Esophagus squamous epithelium (tissue), 5 donors: ENCODE results near the gene MGAT4B. TPM values are rescaled to one million over a fixed set of nuclear protein-coding genes. Genes with fewer than 3 reads are reported as not detected.

ENCODE experiments used
- DNase-seq: peaks from one replicate; lab custom pipeline; 2025; lab: John Stamatoyannopoulos, UW
- H3K27ac ChIP-seq, 4 donors: fragments of 200-600 bp; sonication (generic); one replicate each; pipeline ENCODE4 v1.5.1; 2016 to 2019; ENCODE audit warnings: mild to moderate bottlenecking in 1 of 4
- H3K27me3 ChIP-seq, 4 donors: fragments of 200-600 bp; sonication (generic); 1 replicate in 3 of 4; 2 replicates in 1 of 4; pipeline versions ENCODE4 v1.5.1 to v1.6.0; 2017 to 2021; ENCODE audit warnings: antibody characterized with exemption in 1 of 4
- H3K36me3 ChIP-seq, 3 donors: fragments of 200-600 bp; sonication (generic); one replicate each; pipeline ENCODE4 v1.5.1; 2016 to 2019
- H3K4me1 ChIP-seq, 3 donors: fragments of 200-600 bp; sonication (generic); one replicate each; pipeline ENCODE4 v1.5.1; 2017 to 2019
- H3K4me3 ChIP-seq, 4 donors: fragments of 200-600 bp; sonication (generic); 1 replicate in 3 of 4; 2 replicates in 1 of 4; pipeline ENCODE4 v1.5.1; 2016 to 2019; ENCODE audit warnings: mild to moderate bottlenecking in 2 of 4, moderate library complexity in 1 of 4
- H3K9me3 ChIP-seq, 3 donors: fragments of 200-600 bp; sonication (generic); one replicate each; pipeline ENCODE4 v1.5.1; 2016 to 2019
- CTCF ChIP-seq, 6 experiments: fragments of 450-650 bp in 4 of 6; fragments of 200-600 bp in 2 of 6; sonication (generic) in 2 of 6; IDR thresholded peaks; one replicate each; pipeline ENCODE4 v1.5.1; 2016 to 2019; ENCODE audit warnings: antibody characterized with exemption in 6 of 6, mild to moderate bottlenecking in 4 of 6, moderate library complexity in 4 of 6
- POLR2A ChIP-seq, 4 donors: fragments of 450-650 bp; IDR thresholded peaks; one replicate each; pipeline ENCODE4 v1.6.1; 2017; ENCODE audit warnings: antibody characterized with exemption in 4 of 4, mild to moderate bottlenecking in 4 of 4, moderate library complexity in 3 of 4
- WGBS, 2 donors: methylation state at CpG; one replicate each; pipeline ENCODE4 v1.1.5; 2018; 5-methylcytosine and 5-hydroxymethylcytosine counted together
- intact Hi-C: fragments of 100-400 bp; cut with DNase I; formaldehyde crosslinking; loops from one replicate; pipeline ENCODE4 v1.15.0; 2022
- total RNA-seq, 4 donors: library from RNA; depleted of rRNA; stranded (reverse); fragments of >200 nt; gene quantifications; one replicate each; pipeline ENCODE4 v1.1.0, GENCODE V29; 2016
- donor health status: DM: yes; HTN: yes; CAD: no.

Gene MGAT4B
- total RNA-seq, 4 donors from 2014 or later = 68.5 to 119 (median 87.7) TPM

DNA sequence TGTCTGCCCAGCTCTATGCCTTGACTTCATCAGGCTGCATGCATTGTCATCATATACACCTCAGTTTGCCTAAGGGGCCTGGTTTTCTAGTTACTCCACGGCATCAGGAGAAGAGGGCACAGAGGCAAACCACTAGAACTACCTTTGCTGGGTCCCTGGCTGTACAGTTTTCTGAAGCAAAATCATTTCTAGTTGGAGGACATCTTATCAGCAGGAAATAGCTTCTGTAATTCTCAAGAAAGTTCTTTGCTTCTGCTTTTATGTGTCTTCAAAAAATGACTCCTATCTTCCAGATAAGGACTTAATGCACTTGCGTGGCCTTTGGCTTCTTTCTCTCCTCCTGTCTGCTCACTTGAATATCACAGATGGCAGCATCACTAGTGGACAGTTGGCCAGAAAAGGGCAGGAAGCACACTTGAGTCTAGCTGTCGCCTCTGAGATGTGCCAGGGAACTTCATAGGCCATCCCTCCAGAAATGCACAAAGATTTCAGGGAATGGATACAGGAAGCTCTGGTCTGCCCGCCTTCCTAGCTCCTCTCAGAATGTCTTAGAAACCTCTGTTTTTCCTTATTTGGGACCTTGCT lies 35.3 kb downstream of the MGAT4B start:
- 85 to 93% methylated on average over 3 to 4 of the region's 4 CpGs for WGBS, 2 donors
- Histone ChIP-seq H3K27ac (no peak overlapping the region), H3K9me3 (no peaks in the 10 kb centered on the region), H3K36me3 (peaks cover 23 to 99% (median 46%) of the 10 kb centered on the region in 3 donors), H3K4me1 (peaks cover 0 to 16% (median 3%) of the 10 kb centered on the region in 3 donors), H3K4me3 (no peak overlapping the region), H3K27me3 (no peaks in the 10 kb centered on the region)
- TF ChIP-seq POLR2A (IDR thresholded peaks at IDR 0.05) (no peak), CTCF (IDR thresholded peaks at IDR 0.05) (no peak)
- DNase-seq = no peak
- intact Hi-C loops = no loop called here

DNA sequence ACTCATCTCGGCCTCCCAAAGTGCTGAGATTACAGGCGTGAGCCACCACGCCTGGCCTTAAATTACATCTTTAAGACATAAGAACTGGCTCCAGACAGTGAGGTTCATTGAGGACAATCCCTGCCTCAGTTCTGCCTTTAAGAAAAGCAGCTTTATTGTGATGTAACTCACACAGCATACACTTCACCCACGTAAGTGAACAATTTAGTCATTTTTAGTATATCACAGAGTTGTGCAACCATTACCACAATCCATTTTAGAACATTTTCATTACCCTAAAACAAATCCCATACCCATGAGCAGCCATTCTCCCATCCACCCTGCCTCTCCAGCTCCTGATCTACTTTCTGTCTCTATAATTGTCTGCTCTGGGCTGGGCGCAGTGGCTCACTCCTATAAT lies 36.9 kb downstream of the MGAT4B start:
- 87 to 95% methylated on average over 5 of the region's 5 CpGs for WGBS, 2 donors
- H3K4me1 ChIP-seq = peaks cover 13 to 32% (median 18%) of the 10 kb centered on the region in 3 donors
- intact Hi-C loops = no loop called here
- H3K9me3 ChIP-seq = no peaks in the 10 kb centered on the region
- peaks cover 28 to 96% (median 48%) of the 10 kb centered on the region in 3 donors for H3K36me3 ChIP-seq
- no peak overlapping the region for H3K4me3 ChIP-seq
- no peak for DNase-seq
- H3K27me3 ChIP-seq = no peaks in the 10 kb centered on the region
- no peak overlapping the region for H3K27ac ChIP-seq
- TF ChIP-seq POLR2A (IDR thresholded peaks at IDR 0.05) (no peak), CTCF (IDR thresholded peaks at IDR 0.05) (no peak)

GRCh38 chr5:179769271-179769670 lies 37.4 kb downstream of the MGAT4B start:
- Histone ChIP-seq H3K27ac (no peak overlapping the region), H3K4me3 (no peak overlapping the region), H3K27me3 (no peaks in the 10 kb centered on the region), H3K4me1 (peaks cover 15 to 37% (median 18%) of the 10 kb centered on the region in 3 donors), H3K36me3 (peaks cover 26 to 91% (median 44%) of the 10 kb centered on the region in 3 donors), H3K9me3 (no peaks in the 10 kb centered on the region)
- intact Hi-C loops = no loop called here
- no peak for DNase-seq
- 61 to 79% methylated on average over 3 to 5 of the region's 6 CpGs for whole genome bisulfite sequencing, 2 donors
- TF ChIP-seq CTCF (IDR thresholded peaks at IDR 0.05) (no peak), POLR2A (IDR thresholded peaks at IDR 0.05) (no peak)

DNA sequence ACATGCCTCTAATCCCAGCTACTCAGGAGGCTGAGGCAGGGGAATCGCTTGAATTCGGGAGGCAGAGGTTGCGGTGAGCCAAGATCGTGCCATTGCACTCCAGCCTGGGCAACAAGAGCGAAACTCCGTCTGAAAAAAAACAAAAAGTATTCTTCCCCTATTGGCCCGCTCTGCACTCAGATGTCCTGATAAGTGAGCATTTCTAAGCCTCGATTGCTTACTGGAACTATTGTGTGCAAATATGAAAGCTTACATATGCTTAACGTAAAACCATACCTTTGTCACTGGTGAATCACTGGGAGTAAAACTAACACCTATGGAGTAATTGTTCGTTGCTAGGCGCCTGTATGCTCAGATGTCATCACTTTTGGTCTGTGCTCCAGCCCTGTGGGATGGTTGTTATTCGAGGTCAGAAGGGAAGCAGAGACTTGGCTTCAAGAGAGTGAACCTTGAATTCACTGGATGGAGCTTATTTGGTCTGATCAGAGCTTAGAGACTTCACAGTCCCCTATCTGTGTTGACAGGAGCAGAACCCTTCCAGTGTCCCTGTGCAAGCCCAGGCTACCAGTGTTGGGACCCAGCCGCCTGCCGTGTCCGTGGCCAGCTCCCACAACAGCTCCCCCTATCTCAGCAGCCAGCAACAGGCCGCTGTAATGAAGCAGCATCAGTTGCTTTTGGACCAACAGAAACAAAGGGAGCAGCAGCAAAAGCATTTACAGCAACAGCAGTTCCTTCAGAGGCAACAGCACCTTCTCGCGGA lies 38.2 kb downstream of the MGAT4B start:
- no peak overlapping the region for H3K27ac ChIP-seq
- TF ChIP-seq CTCF (IDR thresholded peaks at IDR 0.05) = no peak
- TF ChIP-seq POLR2A (IDR thresholded peaks at IDR 0.05) = no peak
- peaks cover 21 to 83% (median 36%) of the 10 kb centered on the region in 3 donors for H3K36me3 ChIP-seq
- H3K4me3 ChIP-seq = no peak overlapping the region
- H3K4me1 ChIP-seq = peaks cover 19 to 45% (median 25%) of the 10 kb centered on the region in 3 donors
- DNase-seq = no peak
- H3K27me3 ChIP-seq = no peaks in the 10 kb centered on the region
- intact Hi-C loops = no loop called here
- no peaks in the 10 kb centered on the region for H3K9me3 ChIP-seq
- 84 to 88% methylated on average over 15 to 16 of the region's 18 CpGs for WGBS, 2 donors

- Histone ChIP-seq H3K4me3 (no peak overlapping the region), H3K27me3 (no peaks in the 10 kb centered on the region), H3K9me3 (no peaks in the 10 kb centered on the region), H3K27ac (no peak overlapping the region), H3K4me1 (peaks cover 28 to 54% (median 34%) of the 10 kb centered on the region in 3 donors), H3K36me3 (peaks cover 19 to 74% (median 29%) of the 10 kb centered on the region in 3 donors)
- intact Hi-C loops = no loop called here
- TF ChIP-seq CTCF (IDR thresholded peaks at IDR 0.05) = no peak
- TF ChIP-seq POLR2A (IDR thresholded peaks at IDR 0.05) = no peak
- no peak for DNase-seq
- 85% methylated on average over 6 to 9 of the region's 9 CpGs for WGBS, 2 donors
Observed at GRCh38 chr5:179767496-179768100, 39.1 kb downstream of the MGAT4B start.
